H1 (cell line): ENCODE measurements around the gene PRPF6. TPM values are rescaled to one million over a fixed set of nuclear protein-coding genes. Genes with fewer than 3 reads are reported as not detected.
A peak's percentile ranks its signal among the peaks of the same experiment; 100 is the strongest.

Experiments used
- CTCF ChIA-PET: fragments of 300-600 bp; sonication (Branson Sonifier 250); formaldehyde crosslinking; loops from one replicate; lab custom pipeline; 2021; ENCODE audit not compliant: partially characterized antibody; lab: Charles Lee
- POLR2A ChIA-PET: fragments of 300-600 bp; sonication (Branson Sonifier 250); formaldehyde crosslinking; loops from one replicate; lab custom pipeline; 2021; ENCODE audit warnings: inconsistent platforms; ENCODE audit not compliant: partially characterized antibody; lab: Charles Lee
- DNase-seq, 2 experiments: peaks; one replicate each; pipeline versions ENCODE4 v3.0.0 to v3.0.0-alpha.2; 2010 to 2022; ENCODE audit warnings: low spot score in 2 of 2, low read depth in 1 of 2, mixed read lengths in 1 of 2
- FAIRE-seq: peaks from 2 replicates; lab custom pipeline; 2011; peaks lifted over from hg19 to GRCh38; lab: Jason Lieb, UNC
- H2AFZ ChIP-seq: 2 replicates; pipeline ENCODE4 v1.8.1; 2012; ENCODE audit warnings: low read length, inconsistent platforms
- H2AK5ac ChIP-seq: 2 replicates; pipeline ENCODE4 v1.6.1; 2013; ENCODE audit warnings: low read depth, low read length
- H2BK120ac ChIP-seq: replicated peaks from 2 replicates; pipeline ENCODE3; 2013; ENCODE audit warnings: low read depth, low read length, inconsistent platforms
- H2BK12ac ChIP-seq: 2 replicates; pipeline ENCODE4 v1.6.1; 2013; ENCODE audit warnings: low read depth, low read length
- H2BK15ac ChIP-seq: 2 replicates; pipeline ENCODE4 v1.6.1; 2013; ENCODE audit warnings: low read length
- H2BK20ac ChIP-seq: 2 replicates; pipeline ENCODE4 v1.6.1; 2013; ENCODE audit warnings: low read length
- H2BK5ac ChIP-seq: 2 replicates; pipeline ENCODE4 v1.6.1; 2013; ENCODE audit warnings: low read depth, low read length
- H3K14ac ChIP-seq: 2 replicates; pipeline ENCODE4 v1.6.1; 2013; ENCODE audit warnings: inconsistent platforms; ENCODE audit not compliant: insufficient read length
- H3K18ac ChIP-seq: 2 replicates; pipeline ENCODE4 v1.6.1; 2013; ENCODE audit warnings: low read length; ENCODE audit errors: extremely low read depth
- H3K23ac ChIP-seq: 2 replicates; pipeline ENCODE4 v1.6.1; 2013; ENCODE audit warnings: inconsistent platforms; ENCODE audit not compliant: insufficient read length
- H3K23me2 ChIP-seq: 2 replicates; pipeline ENCODE4 v1.6.1; 2013; ENCODE audit warnings: low read depth, low read length
- H3K27ac ChIP-seq: 2 replicates; pipeline ENCODE4 v1.6.1; 2011; ENCODE audit warnings: low read depth, low read length, inconsistent platforms
- H3K27me3 ChIP-seq, 4 experiments: replicated peaks in 1 of 4; 1 replicate in 1 of 4; 2 replicates in 3 of 4; pipeline versions ENCODE4 v1.6.1 to v1.8.1; 2011 to 2013; ENCODE audit warnings: low read length in 3 of 4, mild to moderate bottlenecking in 3 of 4, inconsistent platforms in 2 of 4, mixed read lengths in 2 of 4, moderate library complexity in 1 of 4; ENCODE audit not compliant: control insufficient read depth in 3 of 4, insufficient read depth in 3 of 4; ENCODE audit errors: extremely low read depth in 1 of 4
- H3K36me3 ChIP-seq, 4 experiments: 2 replicates each; pipeline versions ENCODE4 v1.6.1 to v1.8.1; 2011 to 2013; ENCODE audit warnings: mild to moderate bottlenecking in 4 of 4, low read length in 3 of 4, moderate library complexity in 2 of 4, control low read depth in 1 of 4, inconsistent platforms in 1 of 4; ENCODE audit not compliant: insufficient read depth in 4 of 4, control insufficient read depth in 2 of 4
- H3K4ac ChIP-seq: replicated peaks from 2 replicates; pipeline ENCODE3; 2013; ENCODE audit warnings: low read length, low read depth, mixed read lengths, inconsistent platforms; ENCODE audit not compliant: insufficient read length
- H3K4me1 ChIP-seq, 4 experiments: replicated peaks in 1 of 4; 1 replicate in 1 of 4; 2 replicates in 3 of 4; pipeline versions ENCODE4 v1.6.1 to v1.8.1; 2011 to 2013; ENCODE audit warnings: low read length in 3 of 4, inconsistent platforms in 2 of 4, mixed read lengths in 1 of 4; ENCODE audit not compliant: insufficient read depth in 4 of 4, control insufficient read depth in 3 of 4
- H3K4me2 ChIP-seq, 2 experiments: 2 replicates each; pipeline versions ENCODE4 v1.6.1 to v1.8.1; 2011 to 2013; ENCODE audit warnings: low read depth in 2 of 2, low read length in 2 of 2, control low read depth in 1 of 2, inconsistent platforms in 1 of 2, mild to moderate bottlenecking in 1 of 2; ENCODE audit not compliant: insufficient read depth in 1 of 2
- H3K4me3 ChIP-seq, 4 experiments: fragments of 200-600, 300-600 bp in 1 of 4; sonication (generic), shearing (Covaris generic), sonication (Bioruptor Twin) in 1 of 4; 2 replicates each; pipeline versions ENCODE4 v1.5.1 to v1.8.1; 2011 to 2016; ENCODE audit warnings: low read length in 4 of 4, low read depth in 3 of 4, control low read depth in 2 of 4, inconsistent platforms in 2 of 4, mild to moderate bottlenecking in 2 of 4, mixed read lengths in 1 of 4, moderate library complexity in 1 of 4; ENCODE audit not compliant: insufficient read depth in 2 of 4; ENCODE audit errors: extremely low read depth in 1 of 4
- H3K56ac ChIP-seq: replicated peaks from 2 replicates; pipeline ENCODE3; 2013; ENCODE audit warnings: low read depth, mild to moderate bottlenecking, mixed read lengths, low read length, inconsistent platforms; ENCODE audit not compliant: insufficient read length
- H3K79me1 ChIP-seq: 2 replicates; pipeline ENCODE4 v1.6.1; 2013; ENCODE audit warnings: low read depth, low read length, control low read depth
- H3K79me2 ChIP-seq, 2 experiments: 2 replicates each; pipeline versions ENCODE4 v1.6.1 to v1.8.1; 2012 to 2013; ENCODE audit warnings: low read length in 2 of 2, mild to moderate bottlenecking in 2 of 2, inconsistent platforms in 1 of 2; ENCODE audit not compliant: insufficient read depth in 2 of 2, control insufficient read depth in 1 of 2
- H3K9ac ChIP-seq, 4 experiments: replicated peaks in 1 of 4; 1 replicate in 1 of 4; 2 replicates in 3 of 4; pipeline versions ENCODE4 v1.6.1 to v1.8.1; 2011 to 2013; ENCODE audit warnings: low read depth in 3 of 4, low read length in 3 of 4, control low read depth in 2 of 4, mild to moderate bottlenecking in 2 of 4, moderate library complexity in 2 of 4, inconsistent platforms in 1 of 4; ENCODE audit errors: extremely low read depth in 1 of 4
- H3K9me3 ChIP-seq, 2 experiments: 2 replicates each; pipeline versions ENCODE4 v1.6.1 to v1.8.1; 2012 to 2013; ENCODE audit warnings: mild to moderate bottlenecking in 2 of 2, moderate library complexity in 2 of 2, control low read depth in 1 of 2, inconsistent platforms in 1 of 2, low read depth in 1 of 2, low read length in 1 of 2, mixed read lengths in 1 of 2; ENCODE audit not compliant: insufficient read depth in 2 of 2
- H4K20me1 ChIP-seq, 2 experiments: replicated peaks in 1 of 2; 2 replicates each; pipeline versions ENCODE3 to v1.8.1; 2011 to 2013; ENCODE audit warnings: inconsistent platforms in 2 of 2, low read length in 2 of 2, mild to moderate bottlenecking in 1 of 2; ENCODE audit not compliant: insufficient read depth in 2 of 2, control insufficient read depth in 1 of 2
- H4K5ac ChIP-seq: 2 replicates; pipeline ENCODE4 v1.6.1; 2013; ENCODE audit warnings: low read length, low read depth, mixed read lengths, inconsistent platforms; ENCODE audit not compliant: insufficient read length
- H4K8ac ChIP-seq: 2 replicates; pipeline ENCODE4 v1.8.0; 2013; ENCODE audit warnings: mild to moderate bottlenecking, moderate library complexity, low read length, inconsistent platforms; ENCODE audit not compliant: insufficient read depth; ENCODE audit errors: extremely low read depth
- H4K91ac ChIP-seq: replicated peaks from 2 replicates; pipeline ENCODE3; 2013; ENCODE audit warnings: low read length, mixed read lengths, inconsistent platforms; ENCODE audit not compliant: insufficient read length
- HDAC2 ChIP-seq, 2 experiments: fragments of 300-600 bp in 1 of 2; sonication (generic) in 1 of 2; IDR thresholded peaks; 2 replicates each; pipeline ENCODE4 v1.6.1; 2011 to 2012; ENCODE audit warnings: low read depth in 2 of 2, low read length in 2 of 2, mild to moderate bottlenecking in 2 of 2, moderate library complexity in 2 of 2, borderline replicate concordance in 1 of 2, inconsistent platforms in 1 of 2
- KDM1A ChIP-seq: fragments of 200-600, 300-600 bp; sonication (generic); IDR thresholded peaks from 2 replicates; pipeline ENCODE4 v1.7.1; 2016; ENCODE audit warnings: mild to moderate bottlenecking, low read length, borderline replicate concordance
- RBBP5 ChIP-seq: IDR thresholded peaks from 2 replicates; pipeline ENCODE4 v1.7.1; 2012; ENCODE audit warnings: low read depth, mild to moderate bottlenecking, inconsistent platforms, low read length, moderate library complexity, borderline replicate concordance
- WGBS, 2 experiments: shearing (Covaris generic) in 1 of 2; methylation state at CpG; one replicate each; pipeline versions ENCODE4 v1.1.6 to v1.1.7; 2013 to 2015; ENCODE audit warnings: low lambda C conversion rate in 2 of 2, mixed read lengths in 2 of 2, inconsistent platforms in 1 of 2, low coverage in 1 of 2, missing lambda C conversion rate in 1 of 2; ENCODE audit not compliant: insufficient replicate concordance in 2 of 2, insufficient coverage in 1 of 2, insufficient read length in 1 of 2; ENCODE audit errors: extremely low coverage in 1 of 2, missing lambda C conversion rate in 1 of 2; 5-methylcytosine and 5-hydroxymethylcytosine counted together
- polyA plus RNA-seq, 7 experiments: library from polyadenylated mRNA; depleted of rRNA in 3 of 7; stranded (reverse) in 5 of 7; unstranded in 2 of 7; fragments of >200 nt in 5 of 7; fragments of 200-250 nt in 2 of 7; gene quantifications; 1 replicate in 5 of 7; 2 replicates in 1 of 7; 4 replicates in 1 of 7; pipeline versions ENCODE4 v1.2.1 to v1.2.3, GENCODE V29; 2011 to 2013; ENCODE audit warnings: missing spikeins in 2 of 7, mixed read lengths in 2 of 7
- total RNA-seq: library from RNA; stranded (reverse); fragmentation: NEBNext Ultra II Directional; extraction: Animal tissue kit (Norgen Biotek cat#: 25700); gene quantifications from 2 replicates; pipeline ENCODE4 v1.2.1, GENCODE V29; 2021

The PRPF6 gene
- total and polyA plus RNA-seq, 2 of the 8 experiments (the other 6 are each of a cell fraction or from before 2014, with no cell fraction given), result 27.9 to 76.9 TPM

DNA sequence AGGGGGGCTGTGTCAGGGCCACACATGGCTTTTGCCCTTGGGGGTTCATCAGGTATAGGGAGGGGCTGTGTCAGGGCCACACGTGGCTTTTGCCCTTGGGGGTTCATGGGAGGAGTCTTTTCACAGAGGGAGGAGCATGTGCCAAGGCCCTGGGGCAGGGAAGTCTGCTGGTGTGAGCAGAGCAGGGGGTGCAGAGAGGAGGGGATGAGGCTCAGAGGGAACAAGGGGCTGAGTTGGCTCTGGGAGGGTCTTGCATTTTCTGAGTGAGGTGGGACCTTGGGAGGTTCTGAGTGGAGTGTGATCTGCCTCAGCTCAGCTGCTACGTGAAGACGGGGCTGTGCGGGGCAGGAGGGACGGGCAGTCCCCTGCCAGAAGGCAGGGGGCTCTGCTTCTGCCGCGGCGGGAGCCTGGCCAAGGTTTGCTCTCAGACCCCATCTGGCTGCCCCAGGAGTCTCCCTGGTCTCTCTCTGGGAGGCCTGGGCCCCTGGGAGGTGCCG, 74.5 kb downstream of the PRPF6 start:
- Histone ChIP-seq H3K56ac (no peak overlapping the region), H3K18ac (no peak overlapping the region; the same call in 1 of the 2 replicates), H3K27ac (no peak overlapping the region), H4K8ac (no peak overlapping the region; the same call in 1 of the 2 replicates), H4K91ac (no peak overlapping the region), H3K9ac (no peak overlapping the region), H2AK5ac (no peak overlapping the region), H3K4me2 (no peak overlapping the region), H2BK12ac (no peak overlapping the region), H3K4me1 (peaks cover 0 to 20% (median 15%) of the 10 kb centered on the region in 4 experiments; a peak in 6 of 7 replicates), H3K79me1 (no peaks in the 10 kb centered on the region), H3K23me2 (no peaks in the 10 kb centered on the region), H3K23ac (no peak overlapping the region), H3K27me3 (peaks cover 2 to 20% (median 10%) of the 10 kb centered on the region in 4 experiments), H3K4me3 (no peak overlapping the region), H2AFZ (no peak overlapping the region), H4K20me1 (no peaks in the 10 kb centered on the region), H3K4ac (no peak overlapping the region), H3K9me3 (no peaks in the 10 kb centered on the region), H4K5ac (no peak overlapping the region), H3K14ac (no peak overlapping the region), H2BK5ac (no peak overlapping the region), H2BK20ac (no peak overlapping the region), H3K36me3 (no peaks in the 10 kb centered on the region), H2BK120ac (no peak overlapping the region), H3K79me2 (no peaks in the 10 kb centered on the region), H2BK15ac (no peak overlapping the region)
- DNase-seq (no peak), FAIRE-seq (no peak)
- 85% methylated on average over 9 of the region's 9 CpGs; no CpG with 5 or more reads in 1 of the 2 experiments for WGBS, 2 experiments
- peak in 1 of 2 experiments; percentile 24; a peak in 1 of 4 replicates for TF ChIP-seq HDAC2 (IDR thresholded peaks at IDR 0.05; ENCODE audit: borderline replicate concordance in 1 of 2, low read depth in 2 of 2, low read length in 2 of 2)
- TF ChIP-seq RBBP5, result no peak
- peak; percentile 78; the same call in 1 of the 2 replicates for TF ChIP-seq KDM1A
- CTCF ChIA-PET, result interaction anchor here (0.6 to 15.0 kb wide), 10 partner anchors 9 to 75 kb away, joined by 3 to 139 read pairs (median 8); partner anchors contain the start of genes LKAAEAR1, OPRL1, PRPF6 and RGS19
- POLR2A ChIA-PET, result interaction anchor here (1.2 kb wide), 1 partner anchor 19 kb away, joined by 4 read pairs; the partner anchor contains the start of gene C20orf204
